NCI-H1694 (cell line): ENCODE data around the gene PLA2G12A.
"Not testable (repeated sequence)": the region's sequence is repeated elsewhere in the genome, so short reads cannot be mapped to it uniquely, and the experiment has no call there.

Experiments used
- DNase-seq: peaks from one replicate; lab custom pipeline; 2025; lab: John Stamatoyannopoulos, UW

PLA2G12A gene

DNA sequence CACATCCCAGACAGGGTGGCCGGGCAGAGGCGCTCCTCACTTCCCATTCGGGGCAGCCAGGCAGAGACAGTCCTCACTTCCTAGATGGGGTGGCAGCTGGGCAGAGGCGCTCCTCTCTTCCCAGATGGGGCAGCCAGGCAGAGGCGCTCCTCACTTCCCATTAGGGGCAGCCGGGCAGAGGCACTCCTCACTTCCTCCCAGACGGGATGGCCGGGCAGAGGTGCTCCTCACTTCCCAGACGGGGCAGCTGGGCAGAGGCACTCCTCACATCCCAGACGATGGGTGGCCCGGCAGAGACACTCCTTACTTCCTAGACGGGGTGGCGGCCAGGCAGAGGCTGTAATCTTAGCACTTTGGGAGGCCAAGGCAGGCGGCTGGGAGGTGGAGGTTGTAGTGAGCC is 50.9 kb downstream of the PLA2G12A start:
- not testable (repeated sequence) for DNase-seq

DNA sequence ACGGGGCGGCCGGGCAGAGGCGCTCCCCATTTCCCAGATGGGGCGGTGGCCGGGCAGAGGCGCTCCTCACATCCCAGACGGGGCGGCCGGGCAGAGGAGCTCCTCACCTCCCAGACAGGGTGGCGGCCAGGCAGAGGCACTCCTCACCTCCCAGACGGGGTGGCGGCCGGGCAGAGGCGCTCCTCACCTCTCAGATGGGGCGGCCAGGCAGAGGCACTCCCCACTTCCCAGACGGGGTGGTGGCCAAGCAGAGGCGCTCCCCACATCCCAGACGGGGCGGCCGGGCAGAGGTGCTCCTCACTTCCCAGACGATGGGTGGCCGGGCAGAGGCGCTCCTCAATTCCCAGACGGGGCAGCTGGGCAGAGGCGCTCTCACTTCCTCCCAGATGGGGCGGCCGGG is 51.4 kb downstream of the PLA2G12A start:
- DNase-seq: not testable (repeated sequence)

DNA sequence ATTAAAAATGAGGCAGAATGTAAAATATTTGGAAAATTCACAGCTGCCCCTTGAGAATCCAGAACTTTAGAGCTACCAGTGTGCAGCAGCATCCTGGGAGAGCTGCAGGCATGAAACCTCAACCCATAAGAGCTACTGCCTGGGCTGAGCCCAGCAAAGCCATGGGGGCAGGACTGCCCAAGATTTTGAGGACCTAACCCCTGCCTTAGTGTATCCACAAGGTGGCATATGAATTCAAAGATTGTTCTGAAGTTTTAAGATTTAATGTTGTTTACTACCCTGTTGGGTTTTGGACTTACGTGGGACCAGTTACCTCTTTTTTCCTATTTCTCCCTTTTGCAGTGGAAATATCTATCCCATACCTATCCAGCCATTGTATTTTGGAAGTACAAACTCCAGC is 53.0 kb downstream of the PLA2G12A start:
- DNase-seq: no peak

DNA sequence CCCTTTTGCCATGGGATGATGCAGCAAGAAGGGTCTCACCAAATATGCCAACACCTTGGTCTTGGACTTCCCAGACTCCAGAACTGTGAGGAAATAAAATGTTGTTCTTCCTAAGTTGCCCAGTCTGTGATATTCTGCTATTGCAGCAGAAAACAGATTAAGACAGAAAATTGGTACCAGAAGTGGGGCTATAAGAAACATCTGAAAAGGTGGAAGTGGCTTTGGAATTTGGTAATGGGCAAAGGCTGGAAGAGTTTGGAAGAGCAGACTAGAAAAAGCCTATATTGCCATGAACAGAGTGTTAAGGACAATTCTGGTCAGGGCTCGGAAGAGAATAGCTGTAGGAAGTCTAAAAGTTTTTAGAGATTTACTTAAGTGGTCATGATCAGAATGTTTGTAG is 54.0 kb downstream of the PLA2G12A start:
- DNase-seq: no peak

DNA sequence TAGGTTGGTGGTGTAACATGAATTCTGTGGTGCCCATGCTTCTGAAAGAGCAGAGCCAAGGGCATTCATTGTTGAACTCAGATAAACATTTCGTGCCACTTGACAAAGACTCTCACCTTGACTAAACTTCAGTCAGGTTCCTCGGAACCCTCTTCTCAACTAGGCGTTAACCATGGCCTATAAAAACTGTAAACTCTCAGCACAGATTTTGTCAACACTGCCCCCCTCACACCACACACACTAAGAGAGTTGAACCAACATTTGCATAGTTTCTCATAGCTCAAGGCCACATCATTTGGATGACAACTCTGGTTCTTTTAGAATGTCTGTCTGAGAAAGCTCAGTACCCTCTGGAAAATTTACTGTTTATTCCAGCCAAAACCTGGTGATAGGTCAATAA is 54.7 kb downstream of the PLA2G12A start:
- no peak for DNase-seq

DNA sequence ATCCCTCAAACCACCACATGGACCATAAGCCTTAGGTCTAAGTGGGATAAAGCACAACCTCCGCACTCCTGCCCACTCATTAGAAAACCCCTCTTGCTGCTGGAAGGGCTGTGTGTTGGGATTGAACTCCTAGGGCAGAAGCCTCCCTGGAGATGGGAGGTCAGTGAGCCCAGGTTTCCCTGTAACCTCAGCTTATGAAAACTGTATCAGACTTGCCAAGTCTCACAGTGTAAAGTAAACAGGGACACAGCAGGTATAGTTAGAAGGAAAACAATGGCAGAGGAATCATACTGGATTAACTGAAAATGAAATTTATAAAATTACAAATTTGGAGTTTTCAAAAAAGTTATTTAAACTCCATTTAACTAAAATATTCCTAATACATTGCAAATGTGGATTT is 56.6 kb downstream of the PLA2G12A start:
- DNase-seq: no peak

DNA sequence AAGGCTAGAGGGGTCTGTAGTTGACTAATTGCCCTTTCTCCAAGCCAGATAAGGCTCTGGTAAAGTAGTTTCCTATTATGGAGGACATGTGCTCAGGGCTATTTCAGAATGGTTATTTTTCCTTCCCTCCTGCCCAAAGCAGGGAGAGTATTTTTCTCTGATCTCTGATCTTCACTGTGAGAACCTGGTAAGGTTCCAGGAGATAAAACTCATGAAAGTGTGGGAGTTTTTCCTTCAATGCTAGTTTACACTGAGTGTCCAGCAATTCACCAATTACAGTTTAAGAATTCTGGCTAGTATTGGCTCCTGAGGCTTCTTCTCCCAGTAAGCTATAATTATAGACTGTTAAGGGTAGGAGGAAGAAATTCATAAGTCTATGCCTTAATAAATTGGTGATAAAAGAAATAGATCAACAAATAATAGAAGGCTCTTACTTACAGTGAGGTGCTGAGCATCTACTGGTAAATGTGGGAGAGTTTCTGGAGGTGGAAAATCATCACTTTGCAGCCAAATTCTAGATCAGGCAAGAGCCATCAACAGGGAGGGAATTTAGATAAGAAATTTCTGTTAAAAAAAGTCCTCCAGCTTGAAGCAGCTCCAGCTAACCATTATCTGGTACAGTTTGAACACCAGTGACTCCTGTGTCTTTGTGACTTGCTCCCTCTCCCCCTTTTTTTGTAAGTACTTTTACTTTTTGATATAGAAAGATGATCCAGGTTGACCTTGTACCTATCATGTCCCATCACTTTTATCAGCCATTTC is 57.5 kb downstream of the PLA2G12A start:
- no peak for DNase-seq

DNA sequence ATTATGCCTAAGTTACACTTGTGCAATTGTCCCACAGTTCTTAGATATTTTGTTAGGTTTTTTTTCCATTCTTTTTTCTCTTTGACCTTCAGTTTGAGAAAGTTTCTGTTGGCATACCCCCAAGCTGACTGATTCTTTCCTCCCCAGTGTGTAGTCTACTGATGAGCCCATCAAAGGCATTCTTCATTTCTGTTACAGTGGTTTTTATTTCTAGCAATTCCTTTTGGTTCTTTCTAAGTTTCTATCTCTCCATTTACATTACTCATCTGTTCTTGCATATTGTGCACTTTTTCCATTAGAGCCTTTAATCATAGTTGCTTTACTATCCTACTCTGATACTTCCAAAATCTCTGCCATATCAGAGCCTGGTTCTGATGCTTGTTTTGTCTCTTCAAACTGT is 58.5 kb downstream of the PLA2G12A start:
- DNase-seq: no peak

DNA sequence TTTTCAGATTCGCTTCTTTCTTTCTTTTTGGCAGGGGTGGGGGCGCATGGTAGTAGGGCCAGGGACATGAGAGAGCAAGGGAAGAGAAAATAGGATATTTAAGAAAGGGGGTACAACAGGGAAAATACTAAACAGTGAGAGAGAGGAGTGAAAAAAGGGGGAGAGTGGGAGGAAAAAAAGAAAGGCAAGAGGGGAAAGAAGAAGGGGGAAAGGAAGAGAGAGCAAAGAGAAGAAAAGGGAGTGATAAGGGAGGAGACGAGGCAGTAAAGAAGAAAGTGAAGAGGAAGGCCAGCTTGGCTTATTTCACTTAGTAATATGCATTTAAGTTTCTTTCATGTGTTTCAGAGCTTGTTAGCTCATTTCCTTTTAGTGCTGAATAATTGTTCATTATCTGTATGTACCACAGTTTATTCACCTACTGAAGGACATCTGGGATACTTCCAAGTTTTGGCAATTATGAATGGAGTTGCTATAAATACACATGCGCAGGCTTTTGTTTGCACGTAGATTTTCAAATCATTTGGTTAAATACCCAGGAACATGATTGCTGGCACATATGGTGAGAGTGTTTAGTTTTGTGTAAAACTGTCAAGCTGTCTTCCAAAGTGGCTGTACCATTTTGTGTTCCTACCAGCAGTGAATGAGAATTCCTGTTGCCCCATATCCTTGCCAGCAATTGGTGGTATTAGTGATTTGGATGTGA is 63.9 kb downstream of the PLA2G12A start:
- DNase-seq: peak; percentile 13

DNA sequence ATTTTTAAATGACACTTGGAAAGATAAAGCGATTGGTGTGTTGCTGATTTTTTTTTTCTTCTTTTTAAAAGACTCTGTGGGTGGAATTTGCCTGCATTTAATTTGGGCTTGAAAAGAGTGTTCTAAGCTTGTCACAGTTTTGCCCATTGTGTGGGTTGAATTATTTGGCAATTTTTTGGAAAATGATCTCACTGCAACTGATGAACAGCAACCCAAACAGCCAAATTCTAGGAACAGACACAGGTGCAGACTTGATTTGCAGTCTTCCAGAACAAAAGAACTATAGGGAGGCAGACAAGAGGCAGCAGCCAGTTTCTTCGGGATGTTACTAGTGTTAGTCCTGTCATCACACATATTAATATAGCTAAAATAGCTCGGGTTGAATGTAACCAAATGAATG is 67.1 kb downstream of the PLA2G12A start:
- no peak for DNase-seq

DNA sequence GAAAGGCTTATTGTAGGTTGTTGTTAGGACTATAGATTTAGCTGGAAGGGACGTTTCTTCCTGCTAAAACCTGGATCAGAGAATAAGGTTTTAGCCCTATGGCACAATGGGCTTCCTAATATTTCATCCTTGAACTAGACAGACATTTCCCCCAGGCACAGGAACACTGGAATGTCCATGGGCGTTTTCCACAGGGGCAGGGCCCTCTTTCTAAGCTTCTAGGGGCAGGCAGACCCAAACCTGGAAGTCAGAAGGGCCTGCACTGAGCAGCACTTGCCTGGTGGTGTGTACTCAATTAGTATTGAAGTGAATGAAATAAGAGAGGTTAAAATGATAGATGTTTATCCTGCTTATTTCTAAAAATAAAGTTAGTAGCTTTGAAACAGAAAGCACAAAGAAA is 67.8 kb downstream of the PLA2G12A start:
- no peak for DNase-seq
